ENCODE data around the gene GSTO2. TPM values are rescaled to one million over a fixed set of nuclear protein-coding genes. Genes with fewer than 3 reads are reported as not detected.

Gene GSTO2
- total and polyA plus RNA-seq, 2 of the 13 experiments (the other 11 are each of a cell fraction or from before 2014, with no cell fraction given): 2.1 to 7.9 TPM

GRCh38 chr10:104255311-104255981, 13.5 kb upstream of the GSTO2 start:
- ChIA-PET CTCF (ENCODE audit: low intra/inter-chr PET ratio, low total read pairs) (no interaction called here), POLR2A (interaction anchor here (0.7 to 6.7 kb wide), 12 partner anchors 10 to 134 kb away, joined by 3 to 59 read pairs (median 4); partner anchors contain the start of genes CFAP43, ITPRIP and SFR1)
- Histone ChIP-seq H3K79me2 (ENCODE audit: insufficient read depth, low read length) (peaks cover 66% of the 10 kb centered on the region), H4K20me1 (ENCODE audit: insufficient read depth, low read length) (peaks cover 5% of the 10 kb centered on the region; the same call in 1 of the 2 replicates), H2AFZ (ENCODE audit: low read length) (no peak overlapping the region), H3K4me3 (replicated peaks in 1 of 3; ENCODE audit: insufficient read depth in 1 of 3, low read depth in 2 of 3, low read length in 3 of 3) (peak overlapping the region; percentile 83 to 88 (median 88)), H3K27ac (ENCODE audit: extremely low read length, insufficient read depth, low read length) (peak overlapping the region; percentile 90), H3K9ac (ENCODE audit: insufficient read depth, low read depth, low read length) (peak overlapping the region; percentile 83), H3K4me2 (ENCODE audit: low read depth, low read length) (peak overlapping the region; percentile 84), H3K9me3 (ENCODE audit: low read length) (no peaks in the 10 kb centered on the region), H3K36me3 (replicated peaks in 1 of 2; ENCODE audit: control insufficient read depth in 1 of 2, insufficient read depth in 2 of 2, low read length in 2 of 2) (peaks cover 4 to 27% of the 10 kb centered on the region in 2 experiments; a peak in 4 of 5 replicates), H3K4me1 (ENCODE audit: insufficient read depth, low read length) (peaks cover 81% of the 10 kb centered on the region), H3K27me3 (ENCODE audit: control insufficient read depth in 1 of 2, insufficient read depth in 2 of 2, low read length in 2 of 2) (no peaks in the 10 kb centered on the region; a peak in 1 of 5 replicates)
- FAIRE-seq (peak; percentile 72), DNase-seq (ENCODE audit: low spot score) (peak; percentile 82), ATAC-seq (peak; percentile 61)
- BruUV-seq (replicated peaks): TSS peak; percentile 88
- WGBS (ENCODE audit: low lambda C conversion rate): 2% methylated on average over 10 of the region's 12 CpGs
- intact Hi-C loops (cut with micrococcal nuclease; ENCODE audit: unreplicated experiment) (loop anchor here (10.0 kb wide), 1 partner anchor 131 kb away; the partner anchor contains the start of gene SFR1), in situ Hi-C loops (cut with HindIII; ENCODE audit: extremely low pct_ligation_motif_present, low pct_unique_long_range_greater_than_20kb) (no loop called here)
- TF ChIP-seq ZNF720 (CRISPR knock-in tag; IDR thresholded peaks at IDR 0.05) (no peak), MBD4 (IDR thresholded peaks at IDR 0.05; ENCODE audit: borderline replicate concordance, low read length) (peak; percentile 49; the same call in 1 of the 2 replicates), ATF1 (CRISPR knock-in tag; IDR thresholded peaks at IDR 0.05) (peak; percentile 33; the same call in 1 of the 2 replicates), HOXA9 (CRISPR knock-in tag; IDR thresholded peaks at IDR 0.05; ENCODE audit: borderline replicate concordance) (no peak), ZNF629 (CRISPR knock-in tag; conservative IDR thresholded peaks at IDR 0.05) (0 out of 2 replicates have a peak, but pooled peaks have one; percentile 13), ZNF724P (CRISPR knock-in tag; IDR thresholded peaks at IDR 0.05; ENCODE audit: borderline replicate concordance) (no peak), POLR2A (IDR thresholded peaks at IDR 0.05; ENCODE audit: insufficient read depth in 1 of 2, low read depth in 2 of 2, low read length in 2 of 2) (peak; percentile 34 to 82; a peak in 2 of 4 replicates), MIXL1 (CRISPR knock-in tag; IDR thresholded peaks at IDR 0.05) (no peak), SMARCE1 (IDR thresholded peaks at IDR 0.05; ENCODE audit: borderline replicate concordance) (no peak), ARID5B (CRISPR knock-in tag; IDR thresholded peaks at IDR 0.05) (peak; percentile 27; the same call in 1 of the 2 replicates), ZBTB42 (CRISPR knock-in tag; IDR thresholded peaks at IDR 0.05) (no peak), GTF3A (CRISPR knock-in tag; conservative IDR thresholded peaks at IDR 0.05) (no peak), MYC (CRISPR knock-in tag; IDR thresholded peaks at IDR 0.05; ENCODE audit: borderline replicate concordance) (no peak), NR2F6 (IDR thresholded peaks at IDR 0.05) (no peak; the same call in 1 of the 2 replicates), NR2F6 (CRISPR knock-in tag; IDR thresholded peaks at IDR 0.05) (0 out of 2 replicates have a peak, but pooled peaks have one; percentile 37), FOXM1 (CRISPR knock-in tag; IDR thresholded peaks at IDR 0.05) (no peak), ZSCAN22 (CRISPR knock-in tag; IDR thresholded peaks at IDR 0.05) (no peak), ZFP62 (CRISPR knock-in tag; IDR thresholded peaks at IDR 0.05) (no peak), ZNF430 (CRISPR knock-in tag; IDR thresholded peaks at IDR 0.05) (no peak)
- TF ChIP-seq, protein P1, sequence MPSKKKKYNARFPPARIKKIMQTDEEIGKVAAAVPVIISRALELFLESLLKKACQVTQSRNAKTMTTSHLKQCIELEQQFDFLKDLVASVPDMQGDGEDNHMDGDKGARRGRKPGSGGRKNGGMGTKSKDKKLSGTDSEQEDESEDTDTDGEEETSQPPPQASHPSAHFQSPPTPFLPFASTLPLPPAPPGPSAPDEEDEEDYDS (CRISPR knock-in tag; IDR thresholded peaks at IDR 0.05): peak; percentile 32
- TF ChIP-seq, protein P2, sequence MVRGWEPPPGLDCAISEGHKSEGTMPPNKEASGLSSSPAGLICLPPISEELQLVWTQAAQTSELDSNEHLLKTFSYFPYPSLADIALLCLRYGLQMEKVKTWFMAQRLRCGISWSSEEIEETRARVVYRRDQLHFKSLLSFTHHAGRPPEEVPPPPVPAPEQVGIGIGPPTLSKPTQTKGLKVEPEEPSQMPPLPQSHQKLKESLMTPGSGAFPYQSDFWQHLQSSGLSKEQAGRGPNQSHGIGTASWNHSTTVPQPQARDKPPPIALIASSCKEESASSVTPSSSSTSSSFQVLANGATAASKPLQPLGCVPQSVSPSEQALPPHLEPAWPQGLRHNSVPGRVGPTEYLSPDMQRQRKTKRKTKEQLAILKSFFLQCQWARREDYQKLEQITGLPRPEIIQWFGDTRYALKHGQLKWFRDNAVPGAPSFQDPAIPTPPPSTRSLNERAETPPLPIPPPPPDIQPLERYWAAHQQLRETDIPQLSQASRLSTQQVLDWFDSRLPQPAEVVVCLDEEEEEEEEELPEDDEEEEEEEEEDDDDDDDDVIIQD (CRISPR knock-in tag; IDR thresholded peaks at IDR 0.05; ENCODE audit: low read depth): no peak

Measured in HepG2 (cell line).